ENCODE measurements around the gene SH3BP2.

DNA sequence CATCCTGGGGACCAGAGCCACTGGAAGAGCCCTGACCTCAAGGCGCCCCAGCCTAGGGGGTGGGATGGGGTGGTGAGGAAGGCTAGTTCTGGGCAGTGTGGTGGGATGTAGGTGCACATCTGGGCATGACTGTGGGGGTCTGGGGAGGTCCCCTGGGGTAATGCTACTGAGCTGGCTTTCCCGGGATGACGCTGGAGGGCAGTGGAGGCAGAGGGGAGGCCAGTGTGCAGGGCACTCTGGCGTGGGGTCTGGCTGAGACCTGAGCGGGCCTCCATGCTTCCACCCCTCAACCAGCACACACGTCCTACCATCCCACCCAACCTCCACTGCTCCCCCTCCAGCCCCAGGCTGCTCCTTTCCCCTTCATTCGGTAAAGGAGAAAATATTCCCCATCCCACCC is 4.8 kb upstream of the SH3BP2 start:
- TF ChIP-seq, protein P1, sequence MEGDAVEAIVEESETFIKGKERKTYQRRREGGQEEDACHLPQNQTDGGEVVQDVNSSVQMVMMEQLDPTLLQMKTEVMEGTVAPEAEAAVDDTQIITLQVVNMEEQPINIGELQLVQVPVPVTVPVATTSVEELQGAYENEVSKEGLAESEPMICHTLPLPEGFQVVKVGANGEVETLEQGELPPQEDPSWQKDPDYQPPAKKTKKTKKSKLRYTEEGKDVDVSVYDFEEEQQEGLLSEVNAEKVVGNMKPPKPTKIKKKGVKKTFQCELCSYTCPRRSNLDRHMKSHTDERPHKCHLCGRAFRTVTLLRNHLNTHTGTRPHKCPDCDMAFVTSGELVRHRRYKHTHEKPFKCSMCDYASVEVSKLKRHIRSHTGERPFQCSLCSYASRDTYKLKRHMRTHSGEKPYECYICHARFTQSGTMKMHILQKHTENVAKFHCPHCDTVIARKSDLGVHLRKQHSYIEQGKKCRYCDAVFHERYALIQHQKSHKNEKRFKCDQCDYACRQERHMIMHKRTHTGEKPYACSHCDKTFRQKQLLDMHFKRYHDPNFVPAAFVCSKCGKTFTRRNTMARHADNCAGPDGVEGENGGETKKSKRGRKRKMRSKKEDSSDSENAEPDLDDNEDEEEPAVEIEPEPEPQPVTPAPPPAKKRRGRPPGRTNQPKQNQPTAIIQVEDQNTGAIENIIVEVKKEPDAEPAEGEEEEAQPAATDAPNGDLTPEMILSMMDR (IDR thresholded peaks at IDR 0.05; ENCODE audit: low read length): no peak
- no peak for TF ChIP-seq EZH2 (IDR thresholded peaks at IDR 0.05; ENCODE audit: borderline replicate concordance, low read length)
